ENCODE measurements around the gene GLI3. TPM values are rescaled to one million over a fixed set of nuclear protein-coding genes. Genes with fewer than 3 reads are reported as not detected.

The GLI3 gene
- polyA plus RNA-seq, 2 of the 4 experiments (the other 2 are of a cell fraction): 0.09 TPM; not detected in 1

DNA sequence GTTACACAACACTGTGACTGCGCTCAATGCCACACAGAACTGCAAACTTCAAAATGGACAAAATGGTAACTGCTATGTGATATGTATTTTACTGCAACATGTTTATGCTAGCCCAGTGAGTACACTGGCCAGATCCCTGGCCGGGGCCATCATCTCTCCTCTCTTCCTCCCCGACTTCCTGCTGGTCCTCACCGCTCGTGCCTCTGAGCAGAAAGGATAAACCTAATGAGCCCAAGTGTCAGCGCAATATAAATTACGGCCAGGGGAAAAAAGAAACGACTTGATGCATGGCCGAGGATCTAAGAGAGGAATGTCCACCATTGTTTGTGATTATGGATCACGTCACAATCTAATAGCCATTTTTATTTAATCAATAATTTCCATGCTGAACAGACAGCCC lies 225.2 kb downstream of the GLI3 start (continued):
- TF ChIP-seq SREBF2 (IDR thresholded peaks at IDR 0.05) (no peak), E2F6 (IDR thresholded peaks at IDR 0.05; ENCODE audit: borderline replicate concordance, low read depth) (no peak)

DNA sequence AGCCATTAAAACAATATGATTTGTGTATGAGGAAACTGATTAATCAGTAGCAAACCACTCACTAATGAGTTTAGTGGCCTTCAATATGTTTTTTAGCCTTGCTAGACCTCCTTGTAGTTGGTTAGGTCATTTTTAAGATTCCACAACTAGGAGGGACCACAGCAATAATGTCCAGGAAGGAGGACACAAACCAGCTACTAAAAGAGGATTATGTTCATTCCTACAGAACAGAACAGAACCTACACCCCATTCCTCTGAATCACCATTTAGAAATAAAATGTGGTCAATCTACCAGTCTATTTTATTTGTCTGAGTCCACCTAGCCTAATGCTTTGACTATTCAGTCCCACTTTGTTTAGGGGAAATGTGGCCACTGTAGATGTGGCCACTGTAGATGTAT lies 226.3 kb downstream of the GLI3 start:
- no peak overlapping the region for H3K27ac ChIP-seq
- CTCF ChIA-PET: interaction anchor here (0.6 kb wide), 1 partner anchor 31 kb away, joined by 3 read pairs; no protein-coding TSS in a partner anchor
- no peaks in the 10 kb centered on the region for H3K4me1 ChIP-seq
- H3K9me3 ChIP-seq: peaks cover 10% of the 10 kb centered on the region
- no peak for TF ChIP-seq HOXA7 (CRISPR knock-in tag; IDR thresholded peaks at IDR 0.05)
- ATAC-seq (no peak), DNase-seq (ENCODE audit: low read depth in 1 of 2, low spot score in 1 of 2) (no peak), FAIRE-seq (no peak)
- H3K4me3 ChIP-seq: no peak overlapping the region
- no peak overlapping the region for H3K4me2 ChIP-seq
- POLR2A ChIA-PET: no interaction called here

DNA sequence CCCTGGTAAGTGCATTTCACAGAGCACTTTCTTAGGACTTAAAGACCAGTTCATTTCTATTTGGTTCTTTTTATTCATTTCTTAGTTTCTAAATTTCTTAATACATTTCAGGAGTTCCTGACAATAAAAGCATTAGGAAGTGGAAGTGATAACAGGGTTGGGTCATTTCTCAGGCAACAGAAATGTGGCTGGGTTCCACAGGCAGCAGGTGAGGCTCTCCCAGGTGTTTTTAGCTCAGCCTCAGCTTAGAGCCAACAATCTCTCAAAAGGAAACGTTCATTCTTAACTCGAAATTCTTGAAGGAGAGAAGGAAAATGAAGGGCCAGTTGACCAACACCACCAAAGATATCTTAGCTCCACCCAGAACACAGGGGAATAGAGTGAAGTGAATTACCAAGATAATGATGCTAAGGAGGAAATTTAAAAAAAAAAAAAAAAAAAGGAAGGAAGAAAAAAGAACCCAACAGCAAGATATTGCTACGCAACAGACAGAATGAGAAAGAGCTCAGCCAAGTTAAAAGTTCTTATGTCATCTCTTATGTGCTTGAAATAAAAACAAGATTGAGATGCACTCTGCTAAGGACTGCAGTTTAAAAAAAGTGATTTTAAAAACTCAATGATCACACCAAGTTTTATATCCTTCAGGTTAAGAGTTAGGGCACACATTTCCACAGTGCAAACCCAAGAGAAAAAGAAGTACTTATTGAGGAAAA lies 230.1 kb downstream of the GLI3 start:
- ATAC-seq (no peak), FAIRE-seq (no peak), DNase-seq (ENCODE audit: low read depth in 1 of 2, low spot score in 1 of 2) (no peak)
- H3K4me3 ChIP-seq: no peak overlapping the region
- H3K27ac ChIP-seq: no peak overlapping the region
- ChIA-PET CTCF (interaction anchor here (0.7 to 1.4 kb wide), 2 partner anchors 28 to 64 kb away, joined by 3 read pairs; no protein-coding TSS in a partner anchor), POLR2A (no interaction called here)
- TF ChIP-seq, protein P1, sequence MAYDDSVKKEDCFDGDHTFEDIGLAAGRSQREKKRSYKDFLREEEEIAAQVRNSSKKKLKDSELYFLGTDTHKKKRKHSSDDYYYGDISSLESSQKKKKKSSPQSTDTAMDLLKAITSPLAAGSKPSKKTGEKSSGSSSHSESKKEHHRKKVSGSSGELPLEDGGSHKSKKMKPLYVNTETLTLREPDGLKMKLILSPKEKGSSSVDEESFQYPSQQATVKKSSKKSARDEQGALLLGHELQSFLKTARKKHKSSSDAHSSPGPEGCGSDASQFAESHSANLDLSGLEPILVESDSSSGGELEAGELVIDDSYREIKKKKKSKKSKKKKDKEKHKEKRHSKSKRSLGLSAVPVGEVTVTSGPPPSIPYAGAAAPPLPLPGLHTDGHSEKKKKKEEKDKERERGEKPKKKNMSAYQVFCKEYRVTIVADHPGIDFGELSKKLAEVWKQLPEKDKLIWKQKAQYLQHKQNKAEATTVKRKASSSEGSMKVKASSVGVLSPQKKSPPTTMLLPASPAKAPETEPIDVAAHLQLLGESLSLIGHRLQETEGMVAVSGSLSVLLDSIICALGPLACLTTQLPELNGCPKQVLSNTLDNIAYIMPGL (CRISPR knock-in tag; IDR thresholded peaks at IDR 0.05; ENCODE audit: borderline replicate concordance): no peak
- TF ChIP-seq FOSL2 (IDR thresholded peaks at IDR 0.05) (no peak), FOSL2 (CRISPR knock-in tag; IDR thresholded peaks at IDR 0.05) (no peak), ESRRA (IDR thresholded peaks at IDR 0.05; ENCODE audit: borderline replicate concordance, low read length) (no peak), NR3C1 (IDR thresholded peaks at IDR 0.05) (no peak), EHF (CRISPR knock-in tag; IDR thresholded peaks at IDR 0.05) (no peak), KDM1A (IDR thresholded peaks at IDR 0.05; ENCODE audit: low read depth) (no peak)
- no peak overlapping the region for H3K4me2 ChIP-seq
- H3K9me3 ChIP-seq: no peaks in the 10 kb centered on the region
- WGBS (ENCODE audit: missing lambda C conversion rate): 19% methylated on average over 3 of the region's 3 CpGs
- H3K4me1 ChIP-seq: no peaks in the 10 kb centered on the region

- TF ChIP-seq TFCP2L1 (CRISPR knock-in tag; IDR thresholded peaks at IDR 0.05): no peak
- no peak for TF ChIP-seq HOXB5 (CRISPR knock-in tag; IDR thresholded peaks at IDR 0.05)
- TF ChIP-seq ZFP36 (IDR thresholded peaks at IDR 0.05; ENCODE audit: borderline replicate concordance, partially characterized antibody): no peak
- TF ChIP-seq HES2 (IDR thresholded peaks at IDR 0.05): no peak
- TF ChIP-seq MAFK (IDR thresholded peaks at IDR 0.05; ENCODE audit: partially characterized antibody): no peak
- TF ChIP-seq E2F6 (IDR thresholded peaks at IDR 0.05; ENCODE audit: borderline replicate concordance, low read depth): no peak
- no peak for TF ChIP-seq NR3C1 (IDR thresholded peaks at IDR 0.05)
- TF ChIP-seq JUN (IDR thresholded peaks at IDR 0.05): no peak
- no peak for TF ChIP-seq RARB (CRISPR knock-in tag; IDR thresholded peaks at IDR 0.05)
- TF ChIP-seq RAD21 (conservative IDR thresholded peaks at IDR 0.05 in 1 of 2, IDR thresholded peaks at IDR 0.05 in 1 of 2): no peak
- 21% methylated on average over 2 of the region's 2 CpGs for WGBS (ENCODE audit: missing lambda C conversion rate)
- Histone ChIP-seq H3K4me3 (no peak overlapping the region), H3K27ac (no peak overlapping the region), H3K4me1 (no peaks in the 10 kb centered on the region), H3K9me3 (no peaks in the 10 kb centered on the region), H3K4me2 (no peak overlapping the region)
- no peak for ATAC-seq
- DNase-seq (ENCODE audit: low read depth in 1 of 2, low spot score in 1 of 2): no peak
- no peak for FAIRE-seq
- CTCF ChIA-PET: interaction anchor here (0.9 kb wide), 1 partner anchor 25 kb away, joined by 3 read pairs; no protein-coding TSS in a partner anchor
- POLR2A ChIA-PET: no interaction called here
These were observed 234.4 kb downstream of the GLI3 start for GRCh38 chr7:42002654-42003053.
